ENCODE measurements around the gene MRFAP1.

DNA sequence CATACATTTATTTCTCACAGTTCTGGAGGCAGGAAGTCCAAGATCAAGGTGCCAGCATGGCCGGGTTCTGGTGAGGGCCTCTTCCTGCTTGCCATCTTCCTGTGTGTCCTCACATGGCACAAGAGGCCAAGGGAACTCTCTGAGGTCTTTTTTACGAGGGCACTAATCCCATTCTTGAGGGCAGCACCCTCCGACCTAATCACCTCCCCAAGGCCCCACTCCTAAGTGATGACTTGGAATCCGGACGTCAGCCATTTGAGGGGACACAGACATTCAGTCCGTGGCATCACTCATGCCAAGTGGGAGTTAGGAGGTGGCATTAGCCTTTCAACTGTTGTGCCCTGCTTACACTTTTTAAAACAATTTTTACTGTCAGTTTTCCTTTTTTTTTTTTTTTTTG is 38.2 kb upstream of the MRFAP1 start:
- TF ChIP-seq, protein P1, sequence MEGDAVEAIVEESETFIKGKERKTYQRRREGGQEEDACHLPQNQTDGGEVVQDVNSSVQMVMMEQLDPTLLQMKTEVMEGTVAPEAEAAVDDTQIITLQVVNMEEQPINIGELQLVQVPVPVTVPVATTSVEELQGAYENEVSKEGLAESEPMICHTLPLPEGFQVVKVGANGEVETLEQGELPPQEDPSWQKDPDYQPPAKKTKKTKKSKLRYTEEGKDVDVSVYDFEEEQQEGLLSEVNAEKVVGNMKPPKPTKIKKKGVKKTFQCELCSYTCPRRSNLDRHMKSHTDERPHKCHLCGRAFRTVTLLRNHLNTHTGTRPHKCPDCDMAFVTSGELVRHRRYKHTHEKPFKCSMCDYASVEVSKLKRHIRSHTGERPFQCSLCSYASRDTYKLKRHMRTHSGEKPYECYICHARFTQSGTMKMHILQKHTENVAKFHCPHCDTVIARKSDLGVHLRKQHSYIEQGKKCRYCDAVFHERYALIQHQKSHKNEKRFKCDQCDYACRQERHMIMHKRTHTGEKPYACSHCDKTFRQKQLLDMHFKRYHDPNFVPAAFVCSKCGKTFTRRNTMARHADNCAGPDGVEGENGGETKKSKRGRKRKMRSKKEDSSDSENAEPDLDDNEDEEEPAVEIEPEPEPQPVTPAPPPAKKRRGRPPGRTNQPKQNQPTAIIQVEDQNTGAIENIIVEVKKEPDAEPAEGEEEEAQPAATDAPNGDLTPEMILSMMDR (IDR thresholded peaks at IDR 0.05), result no peak
- no peak for TF ChIP-seq POLR2A (IDR thresholded peaks at IDR 0.05)
